GM21526 (cell line): ENCODE data around the gene ZNF888.
A peak's percentile ranks its signal among the peaks of the same experiment; 100 is the strongest.
"Not testable (repeated sequence)": the region's sequence is repeated elsewhere in the genome, so short reads cannot be mapped to it uniquely, and the experiment has no call there.

Source experiments
- ATAC-seq: cut with Tn5 transposase; IDR thresholded peaks from one replicate; pipeline ENCODE4 v1.9.1; 2021; ENCODE audit warnings: moderate library complexity; ENCODE audit not compliant: unreplicated experiment, low FRiP score

ZNF888 gene

DNA sequence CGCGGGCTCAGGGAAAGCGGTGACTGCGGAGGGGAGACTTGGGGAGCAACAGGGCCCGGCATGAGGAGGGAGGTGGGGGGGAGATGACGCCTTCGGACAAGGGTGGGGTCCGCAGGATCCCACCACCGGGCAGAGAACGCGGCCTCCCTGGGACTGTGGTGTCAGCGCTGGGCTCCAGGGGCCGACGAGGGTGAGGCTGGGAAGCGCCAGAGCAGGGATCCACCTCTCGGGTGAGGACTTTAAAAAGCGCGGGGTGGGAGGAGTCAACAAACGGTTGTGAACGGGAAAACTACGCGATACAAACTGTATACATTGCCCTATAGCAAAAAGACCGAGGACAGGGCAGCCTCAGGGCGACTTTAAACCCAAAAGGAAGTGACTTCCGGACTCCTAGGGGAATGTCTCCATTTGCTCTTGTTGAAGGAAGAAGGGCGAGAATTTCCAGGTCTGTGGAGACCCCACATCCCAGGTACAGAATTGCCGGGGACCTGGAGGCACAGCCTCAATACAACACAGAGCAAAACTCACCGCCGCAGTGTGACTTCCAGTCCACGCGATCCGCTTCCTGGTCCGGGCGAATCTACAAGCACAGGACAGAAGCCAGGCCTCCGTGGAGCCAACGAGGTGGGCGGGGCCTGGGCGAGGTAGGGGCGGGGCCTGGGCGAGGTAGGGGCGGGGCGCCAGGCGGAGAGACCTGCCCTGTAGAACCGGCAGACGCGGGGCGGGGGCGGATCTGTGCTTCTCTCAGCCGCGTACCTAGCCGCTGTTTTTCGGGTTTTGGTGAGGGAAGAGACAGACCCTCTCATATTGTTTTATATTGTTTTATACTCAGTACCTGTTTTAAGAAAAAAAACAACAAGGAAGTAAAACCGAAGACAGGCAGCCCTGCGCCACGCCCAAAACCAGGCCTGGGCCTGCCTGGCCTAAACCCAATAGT, at the start of gene ZNF888:
TSS of gene ZNF888 (minus strand) at position 588 of the 937 bp plus-strand sequence. CDS start 5,555 bp downstream, outside the sequence.
- peak; percentile 86 for ATAC-seq

DNA sequence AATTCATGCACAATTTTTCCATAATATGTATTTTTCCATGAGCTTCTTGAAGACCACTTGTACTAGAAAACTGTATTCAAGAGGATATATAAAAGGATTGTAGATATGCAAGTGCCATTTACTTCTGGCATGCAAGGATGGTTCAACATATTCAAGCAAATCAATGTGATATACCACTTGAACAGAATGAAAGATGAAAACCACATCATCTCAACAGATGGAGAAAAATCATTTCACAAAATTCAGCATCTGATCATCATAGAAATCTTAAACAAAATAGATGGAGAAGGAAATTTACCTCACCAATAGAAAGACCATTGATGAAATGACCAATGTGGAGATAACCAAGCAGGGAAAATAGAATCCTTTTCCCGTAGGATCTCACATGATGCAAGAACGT, 44.5 kb upstream of the ZNF888 start:
- ATAC-seq: no peak

DNA sequence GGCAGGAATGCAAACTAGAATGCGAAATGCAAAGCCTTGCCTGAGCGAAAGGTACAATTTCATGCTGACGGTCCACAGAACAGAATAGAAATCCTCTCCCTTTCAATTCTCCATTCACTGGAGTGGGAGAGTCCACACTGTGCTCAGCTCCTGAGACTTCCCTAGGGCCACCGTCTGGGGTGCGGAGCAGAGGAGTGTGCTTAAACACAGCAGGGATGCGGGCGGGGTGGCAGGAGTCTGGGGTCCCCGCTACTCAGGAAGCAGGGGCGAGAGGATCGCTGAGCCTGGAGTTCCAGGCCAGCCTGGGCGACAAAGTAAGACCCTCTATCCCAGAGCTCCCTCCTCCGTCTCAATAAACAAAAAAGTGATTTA, 40.0 kb upstream of the ZNF888 start:
- peak; percentile 20 for ATAC-seq

DNA sequence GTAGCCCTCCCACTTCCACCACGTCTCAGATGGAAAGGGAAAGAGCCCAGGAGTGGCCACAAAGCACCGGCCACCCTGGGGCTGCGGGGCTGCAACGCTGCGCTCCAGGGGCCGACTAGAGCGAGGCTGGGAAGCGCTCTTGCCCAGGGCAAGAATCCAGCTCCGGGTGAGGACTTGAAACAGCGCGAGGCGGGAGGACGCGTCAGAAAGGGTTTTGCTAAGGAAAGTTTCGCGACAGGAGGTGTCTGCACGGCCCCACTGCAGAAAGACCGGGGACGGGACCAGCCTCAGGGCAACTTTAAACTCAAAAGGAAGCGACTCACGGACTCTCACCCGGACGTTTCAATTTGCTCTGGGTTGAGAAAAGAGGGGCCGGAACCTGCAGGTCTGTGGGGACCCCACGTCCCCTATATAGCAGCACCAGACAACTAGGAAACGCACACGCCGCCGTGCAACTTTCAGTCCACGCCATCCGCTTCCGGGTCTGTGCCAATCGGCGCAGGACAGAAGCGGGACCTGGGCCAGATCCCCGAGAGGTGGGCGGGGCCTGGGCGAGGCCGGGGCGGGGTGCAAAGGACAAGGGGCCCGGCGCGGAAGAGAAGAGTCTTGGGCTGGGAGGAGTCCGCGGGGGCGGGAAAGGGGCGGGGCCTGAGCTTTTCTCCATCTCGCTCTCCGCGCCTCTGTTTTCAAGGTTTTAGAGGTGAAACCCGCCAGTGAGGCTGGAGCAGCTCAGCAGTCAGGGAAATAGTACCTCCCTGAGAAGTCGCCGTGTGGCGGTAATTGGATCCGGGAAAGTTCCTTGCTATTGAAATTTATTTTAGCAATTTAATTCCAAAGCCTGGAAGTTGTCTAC, 39.4 kb upstream of the ZNF888 start, which contains the start of gene ZNF816:
TSS of gene ZNF816 (minus strand) at position 488 of the 853 bp plus-strand sequence. CDS start 6,792 bp downstream, outside the sequence.
- ATAC-seq: peak; percentile 97

DNA sequence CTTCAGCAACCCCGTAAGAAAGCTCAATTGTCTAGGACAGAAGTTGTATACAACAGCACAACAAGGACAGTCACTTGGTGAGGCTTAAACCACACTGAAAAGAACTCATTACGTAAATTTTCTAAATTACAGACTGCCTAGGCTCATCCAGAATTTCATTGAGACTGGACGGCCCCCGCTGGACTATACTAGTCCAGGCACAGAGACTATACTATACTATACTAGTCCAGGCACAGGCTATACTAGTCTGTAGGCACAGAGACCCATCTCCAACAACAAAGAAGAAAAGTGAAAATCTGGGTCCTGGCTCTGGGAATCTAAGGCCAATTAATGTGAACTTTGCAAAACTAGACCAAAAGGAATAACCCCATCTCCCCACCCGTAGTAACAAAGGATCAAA, 38.8 kb upstream of the ZNF888 start:
- ATAC-seq: no peak

DNA sequence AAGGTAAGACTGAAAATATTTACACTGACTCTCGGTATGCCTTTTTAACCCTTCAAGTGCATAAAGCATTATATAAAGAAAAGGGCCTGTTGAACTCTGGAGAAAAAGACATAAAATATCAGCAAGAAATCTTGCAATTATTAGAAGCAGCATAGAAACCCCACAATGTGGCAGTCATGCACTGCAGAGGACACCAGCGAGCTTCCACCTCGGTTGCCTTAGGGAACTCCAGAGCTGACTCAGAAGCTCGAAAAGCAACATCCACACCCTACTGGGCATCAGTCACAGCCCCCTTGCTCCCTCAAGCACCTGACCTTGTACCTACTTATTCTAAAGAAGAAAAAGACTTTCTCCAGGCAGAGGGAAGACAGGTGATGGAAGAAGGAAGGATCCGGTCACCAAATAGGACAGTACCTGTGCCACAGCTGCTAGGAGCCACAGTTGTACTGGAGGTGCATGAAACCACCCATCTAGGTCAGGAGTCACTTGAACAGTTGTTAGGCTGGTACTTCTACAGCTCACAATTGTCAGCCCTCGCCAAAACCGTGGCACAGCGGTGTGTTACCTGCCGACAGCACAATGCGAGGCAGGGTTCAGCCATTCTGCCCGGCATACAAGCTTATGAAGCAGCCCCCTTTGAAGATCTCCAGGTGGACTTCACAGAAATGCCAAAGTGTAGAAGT, 36.5 kb upstream of the ZNF888 start:
- no peak for ATAC-seq

DNA sequence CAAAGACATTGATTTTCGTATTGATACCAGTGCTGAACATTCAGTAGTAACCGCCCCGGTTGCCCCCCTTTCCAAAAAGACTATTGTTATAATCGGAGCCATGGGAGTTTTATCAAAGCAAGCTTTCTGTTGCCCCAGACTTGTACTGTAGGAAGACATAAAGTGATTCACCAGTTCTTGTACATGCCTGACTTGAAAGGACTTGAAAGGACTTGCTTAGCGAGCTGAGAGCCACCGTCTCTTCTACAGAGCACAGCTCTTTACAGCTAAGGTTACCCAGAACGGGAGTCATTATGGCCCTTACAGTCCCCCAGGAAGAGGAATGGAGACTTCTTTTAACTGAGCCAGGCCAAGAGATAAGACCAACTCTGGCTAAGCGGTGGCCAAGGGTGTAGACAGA, 34.4 kb upstream of the ZNF888 start:
- ATAC-seq: no peak

DNA sequence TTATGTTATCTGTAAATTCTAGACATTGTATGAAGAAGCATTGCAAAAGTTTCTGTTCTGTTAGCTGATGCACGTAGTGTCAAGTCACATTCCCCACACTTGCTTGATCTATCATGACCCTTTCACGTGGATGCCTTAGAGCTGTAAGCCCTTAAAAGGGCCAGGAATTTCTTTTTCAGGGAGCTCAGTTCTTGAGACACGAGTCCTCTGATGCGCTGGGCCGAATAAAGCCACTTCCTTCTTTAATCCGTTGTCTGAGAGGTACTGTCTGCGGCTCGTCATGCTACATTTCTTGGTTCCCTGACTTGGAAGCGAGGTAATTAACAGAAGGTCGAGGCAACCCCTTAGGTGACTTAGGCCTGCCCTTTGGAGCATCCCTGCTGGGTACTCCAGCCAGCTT, 33.7 kb upstream of the ZNF888 start:
- no peak for ATAC-seq

DNA sequence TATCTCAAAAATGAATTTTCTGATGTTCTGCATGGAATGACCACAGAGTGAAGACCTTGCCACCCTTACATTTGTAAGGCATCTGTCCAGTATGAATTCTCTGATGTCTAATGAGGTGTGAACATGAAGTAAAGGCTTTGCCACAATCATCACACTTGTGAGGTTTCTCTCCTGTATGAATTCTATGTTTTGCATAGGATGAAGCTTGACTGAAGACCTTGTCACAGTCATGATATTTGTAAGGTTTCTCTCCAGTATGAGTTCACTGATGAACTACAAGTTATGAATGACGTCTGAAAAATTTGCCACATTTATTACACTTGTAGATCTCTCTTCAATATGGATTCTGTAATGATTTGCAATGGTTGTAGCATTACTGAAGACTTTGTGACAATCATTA, 26.2 kb upstream of the ZNF888 start:
- ATAC-seq: no peak

DNA sequence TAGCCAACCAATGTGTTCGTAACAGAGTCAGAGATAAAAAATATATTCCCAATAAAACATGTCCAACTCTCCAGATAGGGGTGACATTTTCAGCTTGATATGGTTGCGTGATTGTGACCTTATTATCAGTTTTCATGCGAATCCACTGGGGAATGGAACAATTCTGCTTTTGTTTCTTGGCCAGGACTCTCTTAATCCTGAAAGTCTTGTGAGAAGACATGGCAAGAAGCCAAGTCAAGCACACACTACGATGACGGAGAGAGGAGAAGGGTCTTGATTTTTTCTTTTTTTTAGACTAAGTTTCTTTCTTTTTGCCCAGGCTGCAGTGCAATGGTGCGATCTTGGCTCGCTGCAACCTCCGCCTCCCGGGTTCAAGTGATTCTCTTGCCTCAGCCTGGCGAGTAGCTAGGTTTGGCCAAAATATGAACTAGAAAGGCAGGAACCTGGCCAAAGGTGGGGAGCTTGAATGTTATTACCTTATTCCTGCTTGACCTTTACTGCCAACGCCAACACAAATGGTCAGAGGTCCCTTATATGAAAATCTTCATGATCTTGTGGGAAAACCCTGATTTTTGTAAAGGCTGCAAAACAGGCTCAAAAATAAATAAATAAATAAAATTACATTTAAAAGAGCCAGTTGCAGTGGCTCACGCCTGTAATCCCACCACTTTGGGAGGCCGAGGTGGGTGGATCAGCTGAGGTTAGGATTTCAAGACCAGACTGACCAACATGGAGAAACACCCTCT, 25.0 kb upstream of the ZNF888 start:
- no peak for ATAC-seq

DNA sequence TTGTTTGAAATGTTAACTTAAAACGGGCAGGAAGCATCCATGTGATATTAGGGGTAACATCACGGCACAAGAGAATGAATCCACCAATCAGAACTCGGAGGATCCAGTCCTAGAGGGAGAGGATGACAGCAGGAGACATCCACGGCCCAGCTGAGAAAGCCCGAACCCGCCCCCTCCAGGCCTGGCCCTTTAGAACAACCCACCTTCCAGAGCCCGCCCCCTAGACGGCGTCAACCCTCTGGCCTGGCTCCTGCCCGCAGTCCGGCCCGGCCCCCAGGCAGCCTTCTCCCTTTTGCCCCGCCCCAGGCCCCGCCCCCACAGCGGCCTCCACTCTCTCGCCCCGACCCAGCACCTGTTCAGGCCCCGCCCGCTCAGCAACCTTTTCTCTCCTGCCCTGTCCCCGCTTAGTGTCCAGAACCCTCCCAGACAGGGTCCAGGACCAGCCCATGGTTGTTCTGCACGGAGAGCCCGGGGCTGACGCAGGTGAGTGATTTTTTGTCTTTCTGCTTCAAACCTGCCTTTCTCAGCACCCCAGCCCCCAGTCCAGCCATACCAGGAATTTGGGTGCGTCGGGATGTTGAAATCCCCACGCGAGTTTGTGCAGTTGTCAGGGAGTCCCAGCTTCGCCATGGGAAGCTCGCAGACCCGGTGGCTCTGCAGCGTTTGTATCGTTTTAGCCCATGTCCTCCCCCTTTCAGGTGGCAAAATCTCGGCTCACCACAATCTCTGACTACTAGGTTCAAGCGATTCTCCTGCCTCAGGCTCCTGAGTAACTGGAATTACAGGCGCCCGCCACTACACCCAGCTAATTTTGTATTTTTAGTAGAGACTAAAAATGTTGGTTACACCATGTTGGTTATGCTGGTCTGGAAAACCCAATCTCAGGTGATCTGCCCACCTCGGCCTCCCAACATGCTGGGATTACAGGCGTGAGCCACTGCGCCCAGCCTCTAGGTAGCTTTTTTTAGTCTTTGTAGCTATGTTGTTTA, 23.4 kb upstream of the ZNF888 start:
- no peak for ATAC-seq

DNA sequence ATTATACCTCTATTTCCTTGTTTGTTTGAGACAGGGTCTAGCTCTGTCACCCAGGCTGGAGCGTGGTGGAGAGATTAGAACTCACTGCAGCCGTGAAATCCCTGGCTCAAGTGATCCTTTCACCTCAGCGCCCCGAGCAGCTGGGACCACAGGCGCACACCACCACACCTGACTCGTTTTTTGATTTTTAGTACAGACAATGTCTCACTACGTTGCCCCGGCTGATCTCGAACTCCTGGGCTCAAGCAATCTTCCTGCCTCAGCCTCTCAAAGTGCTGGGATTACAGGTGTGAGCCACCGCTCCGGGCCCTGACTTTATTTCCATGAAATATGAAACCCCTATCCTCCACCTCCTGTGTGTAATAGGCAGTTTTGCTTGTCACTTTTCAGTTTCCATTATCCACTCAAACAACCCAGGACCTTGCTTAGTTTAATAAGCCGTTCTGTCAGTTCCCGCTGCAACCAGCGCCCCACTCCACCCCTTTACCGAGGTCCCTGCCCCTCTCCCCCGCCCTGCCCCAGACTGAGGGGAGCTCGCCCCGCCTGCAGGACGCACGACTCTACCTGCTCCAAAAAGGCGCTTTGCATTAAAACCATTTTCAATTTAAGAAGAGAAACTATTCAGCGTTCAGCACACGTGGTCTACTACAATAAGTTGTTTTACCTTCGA, 22.6 kb upstream of the ZNF888 start:
- no peak for ATAC-seq

DNA sequence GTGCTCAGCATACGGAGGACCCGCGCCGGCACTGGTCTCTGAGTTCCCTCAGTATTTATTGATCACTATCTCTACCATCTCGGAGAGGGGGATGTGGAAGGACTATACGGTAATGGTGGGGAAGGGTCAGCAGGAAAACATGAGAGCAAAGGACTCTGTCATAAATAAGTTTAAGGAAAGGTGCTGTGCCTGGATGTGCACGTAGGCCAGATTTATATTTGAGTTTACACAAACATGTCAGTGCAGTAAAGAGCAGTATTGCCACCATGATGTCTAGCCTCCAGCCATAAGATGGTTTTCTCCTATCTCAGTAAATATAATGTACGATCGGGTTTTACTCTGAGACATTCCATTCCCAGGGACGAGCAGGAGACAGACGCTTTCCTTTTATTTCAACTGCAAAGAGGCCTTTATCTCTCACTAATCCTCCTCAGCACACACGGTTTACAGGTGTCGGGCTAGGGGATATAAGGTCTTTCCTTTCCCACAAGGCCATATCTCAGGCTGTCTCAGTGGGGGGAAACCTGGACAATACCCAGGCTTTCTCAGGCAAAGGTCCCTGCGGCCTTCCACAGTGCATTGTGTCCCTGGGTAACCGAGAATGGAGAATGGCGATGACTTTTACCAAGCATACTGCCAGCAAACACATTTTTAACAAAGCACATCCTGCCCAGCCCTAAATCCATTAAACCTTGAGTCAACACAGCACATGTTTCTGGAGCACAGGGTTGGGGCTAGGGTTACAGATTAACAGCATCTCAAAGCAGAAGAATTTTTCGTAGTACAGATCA, 21.7 kb upstream of the ZNF888 start:
- not testable (repeated sequence) for ATAC-seq

DNA sequence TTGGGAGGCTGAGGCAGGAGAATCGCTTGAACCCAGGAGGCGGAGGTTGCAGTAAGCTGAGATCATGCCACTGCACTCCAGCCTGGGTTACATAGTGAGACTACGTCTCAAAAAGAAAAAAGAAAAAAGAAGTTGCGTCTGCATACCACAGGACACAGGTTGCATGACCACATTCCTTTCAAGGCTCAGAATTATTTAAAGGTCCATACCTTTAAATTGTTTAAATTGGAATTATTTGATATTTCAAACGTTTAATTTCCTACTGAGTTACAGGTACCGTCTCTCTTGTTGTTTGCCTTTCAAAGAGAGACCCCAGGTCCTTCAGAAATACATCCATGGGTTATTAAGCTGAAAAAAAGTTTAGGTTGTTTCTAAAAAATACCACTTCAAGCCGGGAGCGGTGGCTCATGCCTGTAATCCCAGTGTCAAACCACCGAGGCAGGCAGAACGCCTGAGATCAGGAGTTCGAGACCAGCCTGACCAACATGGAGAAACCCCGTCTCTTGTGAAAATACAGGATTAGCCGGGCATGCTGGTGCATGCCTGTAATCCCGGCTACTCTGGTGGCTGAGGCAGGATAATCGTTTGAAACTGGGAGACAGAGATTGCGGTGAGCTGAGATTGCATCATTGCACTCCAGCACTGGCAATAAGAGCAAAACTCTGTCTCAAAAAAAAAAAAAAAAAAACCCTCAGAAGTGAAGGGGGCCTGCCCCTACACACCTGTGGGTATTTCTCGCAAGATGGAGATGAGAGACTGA, 20.8 kb upstream of the ZNF888 start:
- no peak for ATAC-seq

DNA sequence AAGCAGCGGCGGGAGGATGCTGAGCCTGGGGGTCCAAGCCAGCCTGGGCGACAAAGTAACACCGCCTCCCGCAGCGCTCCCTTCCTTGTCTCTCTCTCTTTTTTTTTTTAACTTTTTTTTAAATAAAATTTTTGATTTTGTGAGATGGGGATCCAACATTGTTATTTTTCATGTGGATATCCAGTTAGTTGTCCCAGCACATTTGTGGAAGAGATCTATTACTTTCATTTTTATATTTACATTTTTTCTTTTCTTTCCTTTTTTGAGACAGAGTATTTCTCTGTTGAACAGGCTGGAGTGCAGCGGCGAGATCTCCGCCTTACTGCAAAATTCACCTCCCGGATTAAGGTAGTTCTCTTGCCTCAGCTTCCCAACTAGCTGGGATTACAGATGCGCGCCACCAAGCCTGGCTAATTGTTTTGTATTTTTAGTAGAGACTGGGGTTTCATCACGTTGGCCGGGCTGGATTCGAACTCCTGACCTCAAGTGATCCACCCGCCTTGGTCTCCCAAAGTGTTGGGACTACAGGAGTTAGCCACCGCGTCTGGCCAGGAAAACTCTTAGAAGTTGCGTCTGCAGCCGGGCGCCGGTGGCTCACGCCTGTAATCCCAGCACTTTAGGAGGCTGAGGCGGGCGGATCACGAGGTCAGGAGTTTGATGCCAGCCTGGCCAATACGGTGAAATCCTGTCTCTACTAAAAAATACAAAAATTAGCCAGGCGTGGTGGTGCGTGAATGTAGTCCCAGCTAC, 20.1 kb upstream of the ZNF888 start:
- no peak for ATAC-seq
